Glutamatergic neuron (in vitro differentiated cells): Measurements from ENCODE around the gene PEX11G. TPM values are rescaled to one million over a fixed set of nuclear protein-coding genes. Genes with fewer than 3 reads are reported as not detected.

ENCODE experiments used
- DNase-seq: peaks from one replicate; pipeline ENCODE4 v3.0.0; 2022
- H3K27ac Mint-ChIP-seq: one replicate; pipeline ENCODE4 v1.8.0; 2020; ENCODE audit warnings: mild to moderate bottlenecking, mixed read lengths, inconsistent platforms; ENCODE audit not compliant: unreplicated experiment
- H3K27me3 Mint-ChIP-seq: one replicate; pipeline ENCODE4 v1.8.0; 2020; ENCODE audit warnings: mild to moderate bottlenecking, moderate library complexity, mixed read lengths, inconsistent platforms; ENCODE audit not compliant: unreplicated experiment
- H3K36me3 Mint-ChIP-seq: one replicate; pipeline ENCODE4 v1.8.0; 2020; ENCODE audit warnings: mild to moderate bottlenecking, mixed read lengths, inconsistent platforms; ENCODE audit not compliant: unreplicated experiment
- H3K4me1 Mint-ChIP-seq: one replicate; pipeline ENCODE4 v1.8.0; 2020; ENCODE audit warnings: mild to moderate bottlenecking, low read depth, mixed read lengths, inconsistent platforms; ENCODE audit not compliant: unreplicated experiment
- H3K4me3 Mint-ChIP-seq: one replicate; pipeline ENCODE4 v1.8.0; 2020; ENCODE audit warnings: mild to moderate bottlenecking, mixed read lengths, inconsistent platforms; ENCODE audit not compliant: unreplicated experiment
- H3K9me3 Mint-ChIP-seq: one replicate; pipeline ENCODE4 v1.8.0; 2020; ENCODE audit warnings: mild to moderate bottlenecking, moderate library complexity, mixed read lengths, inconsistent platforms; ENCODE audit not compliant: unreplicated experiment
- CTCF ChIP-seq: fragments of 200-600 bp; sonication (generic); IDR thresholded peaks from one replicate; pipeline ENCODE4 v1.5.0; 2021; ENCODE audit not compliant: partially characterized antibody, unreplicated experiment
- total RNA-seq: library from RNA; stranded (reverse); fragmentation: NEBNext Ultra II Directional; extraction: Animal tissue kit (Norgen Biotek cat#: 25700); gene quantifications from one replicate; pipeline ENCODE4 v1.2.1, GENCODE V29; 2021; ENCODE audit not compliant: unreplicated experiment

PEX11G gene
- total RNA-seq, 1 donor from 2014 or later: 2.6 TPM

GRCh38 chr19:7533925-7534480, 45.2 kb upstream of the PEX11G start:
- Mint-ChIP-seq H3K36me3 (no peaks in the 10 kb centered on the region), H3K9me3 (peaks cover 8% of the 10 kb centered on the region), H3K4me1 (no peaks in the 10 kb centered on the region), H3K4me3 (peak overlapping the region; percentile 98), H3K27ac (peak overlapping the region; percentile 91), H3K27me3 (peaks cover 8% of the 10 kb centered on the region)
- TF ChIP-seq CTCF: no peak
- peak; percentile 85 for DNase-seq

GRCh38 chr19:7533281-7533885, 44.5 kb upstream of the PEX11G start:
- peak; percentile 52 for DNase-seq
- Mint-ChIP-seq H3K9me3 (peaks cover 8% of the 10 kb centered on the region), H3K27ac (peak overlapping the region; percentile 87), H3K36me3 (no peaks in the 10 kb centered on the region), H3K27me3 (peaks cover 11% of the 10 kb centered on the region), H3K4me3 (peak overlapping the region; percentile 79), H3K4me1 (no peaks in the 10 kb centered on the region)
- TF ChIP-seq CTCF: no peak

GRCh38 chr19:7529610-7530490, 41.0 kb upstream of the PEX11G start:
- no peak overlapping the region for H3K27ac Mint-ChIP-seq
- no peak overlapping the region for H3K4me3 Mint-ChIP-seq

GRCh38 chr19:7529246-7529600, 40.4 kb upstream of the PEX11G start:
- H3K4me1 Mint-ChIP-seq: no peaks in the 10 kb centered on the region
- no peaks in the 10 kb centered on the region for H3K36me3 Mint-ChIP-seq
- H3K27ac Mint-ChIP-seq: no peak overlapping the region
- H3K9me3 Mint-ChIP-seq: peaks cover 2% of the 10 kb centered on the region
- DNase-seq: no peak
- no peak overlapping the region for H3K4me3 Mint-ChIP-seq
- TF ChIP-seq CTCF: no peak
- H3K27me3 Mint-ChIP-seq: peaks cover 6% of the 10 kb centered on the region

More at GRCh38 chr19:7529610-7530490, 41.0 kb upstream of the PEX11G start:
- no peak for DNase-seq
- Mint-ChIP-seq H3K4me1 (no peaks in the 10 kb centered on the region), H3K27me3 (peaks cover 9% of the 10 kb centered on the region), H3K9me3 (peaks cover 4% of the 10 kb centered on the region), H3K36me3 (no peaks in the 10 kb centered on the region)
- no peak for TF ChIP-seq CTCF
